Adrenal gland (tissue), 12 donors: ENCODE measurements around the gene ARFGEF2. TPM values are rescaled to one million over a fixed set of nuclear protein-coding genes. Genes with fewer than 3 reads are reported as not detected.

ENCODE experiments used
- DNase-seq, 7 donors: peaks; one replicate each; pipeline ENCODE4 v3.0.0-alpha.2; 2019 to 2020
- H3K27ac ChIP-seq, 5 donors: fragments of 200-600 bp; sonication (generic) in 4 of 5; 1 replicate in 3 of 5; 2 replicates in 2 of 5; pipeline versions ENCODE4 v1.5.1 to v1.8.0; 2016 to 2020; ENCODE audit warnings: mild to moderate bottlenecking in 1 of 5
- H3K27me3 ChIP-seq: fragments of 200-600 bp; 2 replicates; pipeline ENCODE4 v1.8.0; 2021
- H3K36me3 ChIP-seq, 2 donors: fragments of 200-600 bp; replicated peaks in 1 of 2; 1 replicate in 1 of 2; 2 replicates in 1 of 2; pipeline versions ENCODE4 v1.5.1 to v1.8.0; 2018 to 2022
- H3K4me1 ChIP-seq, 2 donors: fragments of 200-600 bp; replicated peaks in 1 of 2; 1 replicate in 1 of 2; 2 replicates in 1 of 2; pipeline versions ENCODE4 v1.5.1 to v1.8.0; 2018 to 2021
- H3K4me3 ChIP-seq, 4 donors: fragments of 200-600 bp; sonication (generic) in 3 of 4; one replicate each; pipeline ENCODE4 v1.5.1; 2016 to 2018
- H3K9me3 ChIP-seq, 3 donors: fragments of 200-600 bp; sonication (generic) in 1 of 3; replicated peaks in 1 of 3; 1 replicate in 2 of 3; 2 replicates in 1 of 3; pipeline versions ENCODE4 v1.5.1 to v1.8.0; 2016 to 2021
- CTCF ChIP-seq, 6 experiments: fragments of 450-650 bp in 4 of 6; fragments of 200-600 bp in 2 of 6; sonication (generic) in 1 of 6; IDR thresholded peaks; 1 replicate in 5 of 6; 2 replicates in 1 of 6; pipeline versions ENCODE4 v1.5.1 to v1.8.0; 2016 to 2021; ENCODE audit warnings: antibody characterized with exemption in 6 of 6, mild to moderate bottlenecking in 2 of 6, moderate library complexity in 1 of 6
- POLR2A ChIP-seq, 2 donors: fragments of 450-650 bp; IDR thresholded peaks; one replicate each; pipeline ENCODE4 v1.6.1; 2017; ENCODE audit warnings: antibody characterized with exemption in 2 of 2, mild to moderate bottlenecking in 2 of 2, moderate library complexity in 1 of 2
- WGBS, 4 donors: extraction: QIAGEN DNeasy Blood & Tissue Kit in 2 of 4; methylation state at CpG; one replicate each; pipeline versions ENCODE4 v1.1.5 to v1.1.7; 2013 to 2017; 5-methylcytosine and 5-hydroxymethylcytosine counted together
- intact Hi-C, 2 donors: fragments of 100-400 bp; cut with DNase I; formaldehyde crosslinking; loops; one replicate each; pipeline versions ENCODE4 v1.14.1 to v1.15.0; 2022 to 2023
- polyA plus RNA-seq, 3 donors: library from polyadenylated mRNA; stranded (reverse); fragments of 200-250 nt in 2 of 3; fragments of 350-450 nt in 1 of 3; fragmentation: Illumina TruSeq in 1 of 3; extraction: RNeasy Lipid Tissue Mini Kit (QIAGEN cat#74804) in 1 of 3; gene quantifications; one replicate each; pipeline ENCODE4 v1.2.3, GENCODE V29; 2013 to 2014
- total RNA-seq, 9 donors: library from RNA; depleted of rRNA in 4 of 9; stranded (reverse); fragments of >200 nt in 4 of 9; fragments of 120-200 nt in 1 of 9; fragmentation: NEBNext Ultra II Directional in 1 of 9; extraction: Animal tissue kit (Norgen Biotek cat#: 25700) in 1 of 9; gene quantifications; one replicate each; pipeline versions ENCODE4 v1.1.0 to v1.2.4, GENCODE V29; 2013 to 2023
- donor health status: healthy with polysubstance abuse.
- donor health status: Bipolar disorder and iron deficiency.
- donor health status: DM: yes; HTN: yes; CAD: no.
- donor health status: DM: no; HTN: no; CAD: no.
- donor health status: DM: no; HTN: no; CAD: no.
- donor health status: DM: yes; HTN: yes; CAD: no.

The ARFGEF2 gene
- total and polyA plus RNA-seq, 12 donors: 17.1 to 128 (median 69.3) TPM

- Histone ChIP-seq H3K4me3 (no peak overlapping the region), H3K36me3 (peaks cover 0 to 41% of the 10 kb centered on the region in 2 donors), H3K27me3 (no peaks in the 10 kb centered on the region), H3K4me1 (peaks cover 9 to 12% of the 10 kb centered on the region in 2 donors), H3K27ac (no peak overlapping the region), H3K9me3 (no peaks in the 10 kb centered on the region)
- DNase-seq: no peak
- WGBS, 4 donors: 88 to 96% (median 93%) methylated on average over 7 of the region's 7 CpGs
- no peak for TF ChIP-seq CTCF (IDR thresholded peaks at IDR 0.05)
- no peak for TF ChIP-seq POLR2A (IDR thresholded peaks at IDR 0.05)
- intact Hi-C loops: no loop called here
Measured at GRCh38 chr20:49034070-49034732, 112.7 kb downstream of the ARFGEF2 start.

- Histone ChIP-seq H3K9me3 (no peaks in the 10 kb centered on the region), H3K27me3 (no peaks in the 10 kb centered on the region), H3K4me3 (no peak overlapping the region), H3K36me3 (peaks cover 0 to 22% of the 10 kb centered on the region in 2 donors), H3K27ac (no peak overlapping the region), H3K4me1 (no peaks in the 10 kb centered on the region)
- 54 to 79% (median 66%) methylated on average over 3 of the region's 3 CpGs for WGBS, 4 donors
- TF ChIP-seq CTCF (IDR thresholded peaks at IDR 0.05) (no peak), POLR2A (IDR thresholded peaks at IDR 0.05) (no peak)
- DNase-seq: no peak
- intact Hi-C loops: no loop called here
Measured at GRCh38 chr20:49037962-49038387, 116.5 kb downstream of the ARFGEF2 start.

GRCh38 chr20:49039854-49040253 lies 118.3 kb downstream of the ARFGEF2 start:
- Histone ChIP-seq H3K27ac (no peak overlapping the region), H3K27me3 (no peaks in the 10 kb centered on the region), H3K36me3 (peaks cover 0 to 3% of the 10 kb centered on the region in 2 donors), H3K4me3 (no peak overlapping the region), H3K9me3 (no peaks in the 10 kb centered on the region), H3K4me1 (no peaks in the 10 kb centered on the region)
- DNase-seq: no peak
- intact Hi-C loops: no loop called here
- WGBS, 4 donors: 78 to 97% (median 90%) methylated on average over 5 of the region's 5 CpGs
- TF ChIP-seq CTCF (IDR thresholded peaks at IDR 0.05): no peak
- no peak for TF ChIP-seq POLR2A (IDR thresholded peaks at IDR 0.05)

GRCh38 chr20:49043000-49043399 lies 121.5 kb downstream of the ARFGEF2 start:
- H3K4me1 ChIP-seq: peaks cover 4 to 18% of the 10 kb centered on the region in 2 donors
- WGBS, 4 donors: 89 to 98% (median 96%) methylated on average over 5 of the region's 5 CpGs
- no peak for TF ChIP-seq CTCF (IDR thresholded peaks at IDR 0.05)
- TF ChIP-seq POLR2A (IDR thresholded peaks at IDR 0.05): no peak
- no peak for DNase-seq
- H3K4me3 ChIP-seq: no peak overlapping the region
- H3K27ac ChIP-seq: no peak overlapping the region
- H3K9me3 ChIP-seq: no peaks in the 10 kb centered on the region
- intact Hi-C loops: no loop called here
- no peaks in the 10 kb centered on the region for H3K27me3 ChIP-seq
- no peaks in the 10 kb centered on the region for H3K36me3 ChIP-seq
